Ishikawa (cell line): ENCODE results near the gene MLXIPL.

Experiments used
- CEBPB ChIP-seq: IDR thresholded peaks from 2 replicates; pipeline ENCODE4 v1.6.1; 2012
- CREB1 ChIP-seq: IDR thresholded peaks from 2 replicates; pipeline ENCODE4 v1.6.1; 2012; ENCODE audit warnings: low read depth
- EGR1 ChIP-seq: IDR thresholded peaks from 2 replicates; pipeline ENCODE4 v1.6.1; 2012
- EP300 ChIP-seq: IDR thresholded peaks from 2 replicates; pipeline ENCODE4 v1.6.1; 2012; ENCODE audit warnings: borderline replicate concordance
- FOXM1 ChIP-seq: IDR thresholded peaks from 2 replicates; pipeline ENCODE4 v1.6.1; 2012; ENCODE audit warnings: low read depth, borderline replicate concordance
- MAX ChIP-seq: IDR thresholded peaks from 2 replicates; pipeline ENCODE4 v1.6.1; 2012
- NFIC ChIP-seq: IDR thresholded peaks from 2 replicates; pipeline ENCODE4 v1.6.1; 2012
- RAD21 ChIP-seq: IDR thresholded peaks from 2 replicates; pipeline ENCODE4 v1.6.1; 2012; ENCODE audit warnings: low read depth
- REST ChIP-seq: IDR thresholded peaks from 2 replicates; pipeline ENCODE4 v1.6.1; 2012; ENCODE audit warnings: low read depth, mild to moderate bottlenecking
- TAF1 ChIP-seq: IDR thresholded peaks from 2 replicates; pipeline ENCODE4 v1.6.1; 2012; ENCODE audit warnings: low read depth, mild to moderate bottlenecking
- TCF12 ChIP-seq: IDR thresholded peaks from 2 replicates; pipeline ENCODE4 v1.6.1; 2012; ENCODE audit warnings: low read depth
- TEAD4 ChIP-seq: IDR thresholded peaks from 2 replicates; pipeline ENCODE4 v1.6.1; 2012
- YY1 ChIP-seq: IDR thresholded peaks from 2 replicates; pipeline ENCODE4 v1.6.1; 2012; ENCODE audit warnings: low read depth
- ZBTB7A ChIP-seq: IDR thresholded peaks from 2 replicates; pipeline ENCODE4 v1.6.1; 2012; ENCODE audit warnings: low read depth

GRCh38 chr7:73596191-73597065 is 27.9 kb downstream of the MLXIPL start:
- TF ChIP-seq MAX (no peak), YY1 (no peak), REST (no peak), FOXM1 (no peak), EGR1 (no peak), TEAD4 (no peak), TAF1 (no peak), ZBTB7A (no peak), EP300 (no peak), CEBPB (no peak), RAD21 (no peak), NFIC (no peak), TCF12 (no peak), CREB1 (no peak)
